ENCODE data around the gene SULF2. TPM values are rescaled to one million over a fixed set of nuclear protein-coding genes. Genes with fewer than 3 reads are reported as not detected.
"Not testable (repeated sequence)": the region's sequence is repeated elsewhere in the genome, so short reads cannot be mapped to it uniquely, and the experiment has no call there.

Gene SULF2
- total and polyA plus RNA-seq, 2 of the 13 experiments (the other 11 are each of a cell fraction or from before 2014, with no cell fraction given) = 7.2 to 50.9 TPM

DNA sequence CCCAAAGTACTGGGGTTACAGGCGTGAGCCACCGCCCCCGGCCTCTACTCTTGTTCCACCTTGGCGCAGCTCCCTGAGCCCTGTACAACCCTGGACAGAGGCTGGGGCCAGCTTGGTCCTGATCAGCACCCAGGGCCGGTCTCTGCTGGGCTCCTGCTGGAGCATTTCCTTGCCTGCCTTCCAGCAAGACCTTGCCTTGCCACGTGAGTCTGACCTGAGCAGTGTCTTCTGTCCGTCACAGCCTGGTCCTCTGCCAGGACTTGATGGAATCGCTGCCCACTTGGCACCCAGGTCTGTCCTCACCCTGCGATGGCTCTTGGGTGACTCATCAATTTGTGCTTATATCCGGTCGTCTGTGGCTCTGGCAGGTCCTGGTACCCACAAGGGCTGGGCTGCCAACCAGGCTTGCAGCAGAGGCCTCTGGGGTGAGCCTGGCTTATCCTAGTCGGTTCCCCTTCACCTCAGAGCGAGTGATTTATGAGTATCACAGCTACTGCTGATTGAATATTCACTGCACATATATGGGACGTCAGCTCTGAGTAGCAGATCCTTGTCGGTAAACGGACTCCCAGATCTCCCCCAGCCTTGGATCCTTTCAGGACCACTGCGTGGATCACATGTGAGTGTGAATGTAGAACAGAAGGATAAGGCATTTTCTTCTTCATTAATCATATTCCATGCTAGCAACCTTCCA is 10.1 kb upstream of the SULF2 start:
- no peak overlapping the region for H3K4me2 ChIP-seq (ENCODE audit: low read depth, low read length)
- 54% methylated on average over 17 of the region's 17 CpGs for WGBS (ENCODE audit: low lambda C conversion rate)
- no TSS peak for BruUV-seq (replicated peaks)

DNA sequence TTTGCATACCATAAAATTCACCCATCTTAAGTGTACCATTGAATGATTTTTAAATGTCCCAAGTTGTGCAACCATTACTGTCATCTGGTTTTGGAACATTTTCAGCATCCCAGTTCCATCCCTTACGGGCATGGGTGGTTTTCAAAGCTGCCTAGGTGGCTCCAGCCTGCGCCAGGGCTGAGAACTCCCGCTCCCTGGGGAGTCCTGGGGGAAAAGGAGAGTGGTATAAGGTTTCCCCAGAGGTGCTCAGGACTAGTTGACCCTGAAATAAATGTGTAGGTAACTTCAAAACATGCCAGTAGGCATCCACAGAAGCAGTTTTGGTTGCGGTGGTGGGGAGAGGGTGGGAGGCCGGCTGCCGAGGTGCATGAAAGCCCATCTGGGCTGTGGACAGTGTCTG is 9.0 kb upstream of the SULF2 start:
- DNase-seq (ENCODE audit: low spot score); in situ Hi-C loops (cut with HindIII; ENCODE audit: extremely low pct_ligation_motif_present, low pct_unique_long_range_greater_than_20kb); H3K9ac ChIP-seq (ENCODE audit: insufficient read depth, low read depth, low read length); CTCF ChIA-PET (ENCODE audit: low intra/inter-chr PET ratio, low total read pairs); H3K36me3 ChIP-seq (replicated peaks in 1 of 2; ENCODE audit: control insufficient read depth in 1 of 2, insufficient read depth in 2 of 2, low read length in 2 of 2); H3K79me2 ChIP-seq (ENCODE audit: insufficient read depth, low read length); POLR2A ChIA-PET; H4K20me1 ChIP-seq (ENCODE audit: insufficient read depth, low read length); H3K27ac ChIP-seq (ENCODE audit: extremely low read length, insufficient read depth, low read length); H3K4me1 ChIP-seq (ENCODE audit: insufficient read depth, low read length); H3K9me3 ChIP-seq (ENCODE audit: low read length); H3K4me3 ChIP-seq (replicated peaks in 1 of 3; ENCODE audit: insufficient read depth in 1 of 3, low read depth in 2 of 3, low read length in 3 of 3); ATAC-seq; intact Hi-C loops (cut with micrococcal nuclease; ENCODE audit: unreplicated experiment); BruUV-seq (replicated peaks); FAIRE-seq; H3K4me2 ChIP-seq (ENCODE audit: low read depth, low read length); H2AFZ ChIP-seq (ENCODE audit: low read length): not testable (repeated sequence)
- WGBS (ENCODE audit: low lambda C conversion rate) = 59% methylated on average over 6 of the region's 6 CpGs
- H3K27me3 ChIP-seq (ENCODE audit: control insufficient read depth in 1 of 2, insufficient read depth in 2 of 2, low read length in 2 of 2) = peaks cover 2 to 21% of the 10 kb centered on the region in 2 experiments; a peak in 3 of 5 replicates

More for the DNA sequence above, 10.1 kb upstream of the SULF2 start:
- no peaks in the 10 kb centered on the region for H3K4me1 ChIP-seq (ENCODE audit: insufficient read depth, low read length)
- POLR2A ChIA-PET = no interaction called here
- in situ Hi-C loops (cut with HindIII; ENCODE audit: extremely low pct_ligation_motif_present, low pct_unique_long_range_greater_than_20kb) (no loop called here), intact Hi-C loops (cut with micrococcal nuclease; ENCODE audit: unreplicated experiment) (no loop called here)
- no peaks in the 10 kb centered on the region for H3K9me3 ChIP-seq (ENCODE audit: low read length)
- H3K79me2 ChIP-seq (ENCODE audit: insufficient read depth, low read length) = no peaks in the 10 kb centered on the region
- CTCF ChIA-PET (ENCODE audit: low intra/inter-chr PET ratio, low total read pairs) = no interaction called here
- peak; percentile 23; the same call in 1 of the 2 replicates for TF ChIP-seq RXRA (CRISPR knock-in tag; IDR thresholded peaks at IDR 0.05)
- TF ChIP-seq, protein P1, sequence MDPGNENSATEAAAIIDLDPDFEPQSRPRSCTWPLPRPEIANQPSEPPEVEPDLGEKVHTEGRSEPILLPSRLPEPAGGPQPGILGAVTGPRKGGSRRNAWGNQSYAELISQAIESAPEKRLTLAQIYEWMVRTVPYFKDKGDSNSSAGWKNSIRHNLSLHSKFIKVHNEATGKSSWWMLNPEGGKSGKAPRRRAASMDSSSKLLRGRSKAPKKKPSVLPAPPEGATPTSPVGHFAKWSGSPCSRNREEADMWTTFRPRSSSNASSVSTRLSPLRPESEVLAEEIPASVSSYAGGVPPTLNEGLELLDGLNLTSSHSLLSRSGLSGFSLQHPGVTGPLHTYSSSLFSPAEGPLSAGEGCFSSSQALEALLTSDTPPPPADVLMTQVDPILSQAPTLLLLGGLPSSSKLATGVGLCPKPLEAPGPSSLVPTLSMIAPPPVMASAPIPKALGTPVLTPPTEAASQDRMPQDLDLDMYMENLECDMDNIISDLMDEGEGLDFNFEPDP (CRISPR knock-in tag; conservative IDR thresholded peaks at IDR 0.05) = no peak
- peak; percentile 66 for TF ChIP-seq NFE2L2 (IDR thresholded peaks at IDR 0.05; ENCODE audit: low read length)
- TF ChIP-seq, protein P2, sequence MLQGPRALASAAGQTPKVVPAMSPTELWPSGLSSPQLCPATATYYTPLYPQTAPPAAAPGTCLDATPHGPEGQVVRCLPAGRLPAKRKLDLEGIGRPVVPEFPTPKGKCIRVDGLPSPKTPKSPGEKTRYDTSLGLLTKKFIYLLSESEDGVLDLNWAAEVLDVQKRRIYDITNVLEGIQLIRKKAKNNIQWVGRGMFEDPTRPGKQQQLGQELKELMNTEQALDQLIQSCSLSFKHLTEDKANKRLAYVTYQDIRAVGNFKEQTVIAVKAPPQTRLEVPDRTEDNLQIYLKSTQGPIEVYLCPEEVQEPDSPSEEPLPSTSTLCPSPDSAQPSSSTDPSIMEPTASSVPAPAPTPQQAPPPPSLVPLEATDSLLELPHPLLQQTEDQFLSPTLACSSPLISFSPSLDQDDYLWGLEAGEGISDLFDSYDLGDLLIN (CRISPR knock-in tag; IDR thresholded peaks at IDR 0.05; ENCODE audit: borderline replicate concordance) = no peak
- peaks cover 0 to 13% of the 10 kb centered on the region in 2 experiments; a peak in 2 of 5 replicates for H3K27me3 ChIP-seq (ENCODE audit: control insufficient read depth in 1 of 2, insufficient read depth in 2 of 2, low read length in 2 of 2)
- no peak overlapping the region for H3K4me3 ChIP-seq (replicated peaks in 1 of 3; ENCODE audit: insufficient read depth in 1 of 3, low read depth in 2 of 3, low read length in 3 of 3)
- no peak overlapping the region for H2AFZ ChIP-seq (ENCODE audit: low read length)
- FAIRE-seq (no peak), ATAC-seq (no peak; the same call in 2 of the 3 replicates), DNase-seq (ENCODE audit: low spot score) (no peak)
- H3K27ac ChIP-seq (ENCODE audit: extremely low read length, insufficient read depth, low read length) = no peak overlapping the region
- H3K36me3 ChIP-seq (replicated peaks in 1 of 2; ENCODE audit: control insufficient read depth in 1 of 2, insufficient read depth in 2 of 2, low read length in 2 of 2) = no peaks in the 10 kb centered on the region
- H4K20me1 ChIP-seq (ENCODE audit: insufficient read depth, low read length) = no peaks in the 10 kb centered on the region
- no peak overlapping the region for H3K9ac ChIP-seq (ENCODE audit: insufficient read depth, low read depth, low read length)

Measured in HepG2 (cell line).